NCI-H82 (cell line): ENCODE results near the gene ATG13.
"Not testable (repeated sequence)": the region's sequence is repeated elsewhere in the genome, so short reads cannot be mapped to it uniquely, and the experiment has no call there.

ENCODE experiments used
- DNase-seq: peaks from one replicate; lab custom pipeline; 2025; lab: John Stamatoyannopoulos, UW

Gene ATG13

GRCh38 chr11:46643986-46644385 lies 26.6 kb downstream of the ATG13 start:
- DNase-seq: no peak

- no peak for DNase-seq
Measured at GRCh38 chr11:46649180-46649738, 31.9 kb downstream of the ATG13 start.

- DNase-seq: no peak
Measured at GRCh38 chr11:46655631-46656030, 38.3 kb downstream of the ATG13 start.

- no peak for DNase-seq
Measured at GRCh38 chr11:46657186-46657585, 39.8 kb downstream of the ATG13 start.

- DNase-seq: peak; percentile 15
Measured at GRCh38 chr11:46658259-46658658, 40.9 kb downstream of the ATG13 start.

GRCh38 chr11:46659908-46660307 lies 42.6 kb downstream of the ATG13 start:
- DNase-seq: no peak

GRCh38 chr11:46661836-46662235 lies 44.5 kb downstream of the ATG13 start:
- no peak for DNase-seq

- no peak for DNase-seq
Measured at GRCh38 chr11:46662366-46662765, 45.0 kb downstream of the ATG13 start.

GRCh38 chr11:46663277-46663940 lies 46.1 kb downstream of the ATG13 start:
- no peak for DNase-seq

GRCh38 chr11:46664612-46665011 lies 47.3 kb downstream of the ATG13 start:
- DNase-seq: no peak

GRCh38 chr11:46665356-46665755 lies 48.0 kb downstream of the ATG13 start:
- no peak for DNase-seq

- DNase-seq: no peak
Measured at GRCh38 chr11:46666516-46666915, 49.2 kb downstream of the ATG13 start.

GRCh38 chr11:46667043-46667481 lies 49.7 kb downstream of the ATG13 start:
- no peak for DNase-seq

GRCh38 chr11:46668480-46669085 lies 51.2 kb downstream of the ATG13 start:
- DNase-seq: peak; percentile 31

GRCh38 chr11:46669711-46670139 lies 52.4 kb downstream of the ATG13 start:
- DNase-seq: peak; percentile 25

GRCh38 chr11:46670521-46670920 lies 53.2 kb downstream of the ATG13 start:
- not testable (repeated sequence) for DNase-seq

- no peak for DNase-seq
Measured at GRCh38 chr11:46671958-46672315, 54.6 kb downstream of the ATG13 start.

GRCh38 chr11:46672381-46672839 lies 55.1 kb downstream of the ATG13 start:
- no peak for DNase-seq

- no peak for DNase-seq
Measured at GRCh38 chr11:46673713-46674462, 56.5 kb downstream of the ATG13 start.

- no peak for DNase-seq
Measured at GRCh38 chr11:46674463-46675287, 57.3 kb downstream of the ATG13 start.

GRCh38 chr11:46675288-46675851 lies 58.0 kb downstream of the ATG13 start:
- no peak for DNase-seq
